ENCODE measurements around the gene FMNL2.

Gene FMNL2

DNA sequence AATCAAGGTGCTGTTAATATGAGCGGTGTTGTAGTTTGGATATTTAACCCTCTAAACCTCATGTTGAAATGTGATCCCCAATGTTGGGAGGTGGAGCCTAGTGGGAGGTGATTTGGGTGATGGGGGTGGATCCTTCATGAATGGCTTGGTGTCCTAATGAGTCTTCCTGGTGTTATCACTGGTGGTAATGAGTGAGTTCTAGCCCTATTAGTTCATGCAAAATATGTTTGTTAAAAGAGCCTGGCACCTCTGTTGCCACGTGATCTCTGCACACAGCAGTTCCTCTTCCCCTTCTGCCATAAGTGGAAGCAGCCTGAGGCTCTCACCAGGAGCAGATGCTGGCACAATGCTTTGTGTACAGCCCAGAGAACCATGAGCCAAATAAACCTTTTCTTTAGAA lies 158.4 kb downstream of the FMNL2 start:
- no peak overlapping the region for H3K27ac ChIP-seq (ENCODE audit: low read length)
- DNase-seq, result no peak
- H3K9ac ChIP-seq (ENCODE audit: low read length), result no peak overlapping the region
- no peaks in the 10 kb centered on the region for H4K20me1 ChIP-seq (ENCODE audit: insufficient read depth, low read length)
- no peaks in the 10 kb centered on the region for H3K9me2 ChIP-seq (replicated peaks; ENCODE audit: insufficient read depth, low read length)
- H3K4me2 ChIP-seq (ENCODE audit: low read depth, low read length), result no peak overlapping the region
- no peaks in the 10 kb centered on the region for H3F3A ChIP-seq (ENCODE audit: insufficient read depth, low read length)
- no peaks in the 10 kb centered on the region for H3K4me1 ChIP-seq (ENCODE audit: low read length)
- no peak for TF ChIP-seq EZH2phosphoT487 (IDR thresholded peaks at IDR 0.05; ENCODE audit: low read length)
- TF ChIP-seq, protein P1, sequence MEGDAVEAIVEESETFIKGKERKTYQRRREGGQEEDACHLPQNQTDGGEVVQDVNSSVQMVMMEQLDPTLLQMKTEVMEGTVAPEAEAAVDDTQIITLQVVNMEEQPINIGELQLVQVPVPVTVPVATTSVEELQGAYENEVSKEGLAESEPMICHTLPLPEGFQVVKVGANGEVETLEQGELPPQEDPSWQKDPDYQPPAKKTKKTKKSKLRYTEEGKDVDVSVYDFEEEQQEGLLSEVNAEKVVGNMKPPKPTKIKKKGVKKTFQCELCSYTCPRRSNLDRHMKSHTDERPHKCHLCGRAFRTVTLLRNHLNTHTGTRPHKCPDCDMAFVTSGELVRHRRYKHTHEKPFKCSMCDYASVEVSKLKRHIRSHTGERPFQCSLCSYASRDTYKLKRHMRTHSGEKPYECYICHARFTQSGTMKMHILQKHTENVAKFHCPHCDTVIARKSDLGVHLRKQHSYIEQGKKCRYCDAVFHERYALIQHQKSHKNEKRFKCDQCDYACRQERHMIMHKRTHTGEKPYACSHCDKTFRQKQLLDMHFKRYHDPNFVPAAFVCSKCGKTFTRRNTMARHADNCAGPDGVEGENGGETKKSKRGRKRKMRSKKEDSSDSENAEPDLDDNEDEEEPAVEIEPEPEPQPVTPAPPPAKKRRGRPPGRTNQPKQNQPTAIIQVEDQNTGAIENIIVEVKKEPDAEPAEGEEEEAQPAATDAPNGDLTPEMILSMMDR (IDR thresholded peaks at IDR 0.05; ENCODE audit: low read length), result no peak
- no peak for TF ChIP-seq EZH2 (optimal IDR thresholded peaks at IDR 0.05; ENCODE audit: low read depth, low read length)
- no peaks in the 10 kb centered on the region for H3K9me3 ChIP-seq (replicated peaks; ENCODE audit: insufficient read depth, low read length)
- H3K4me3 ChIP-seq (ENCODE audit: low read length), result no peak overlapping the region
- H2AFZ ChIP-seq (ENCODE audit: low read length), result no peak overlapping the region
- no peaks in the 10 kb centered on the region for H3K79me2 ChIP-seq (ENCODE audit: low read length)
- no peaks in the 10 kb centered on the region for H3K36me3 ChIP-seq (replicated peaks; ENCODE audit: insufficient read depth, low read length)
- H3K27me3 ChIP-seq (replicated peaks; ENCODE audit: insufficient read depth, low read length), result no peaks in the 10 kb centered on the region

GRCh38 chr2:152493945-152494528 lies 159.1 kb downstream of the FMNL2 start:
- Histone ChIP-seq H3K9me3 (replicated peaks; ENCODE audit: insufficient read depth, low read length) (no peaks in the 10 kb centered on the region), H3K36me3 (replicated peaks; ENCODE audit: insufficient read depth, low read length) (no peaks in the 10 kb centered on the region), H4K20me1 (ENCODE audit: insufficient read depth, low read length) (no peaks in the 10 kb centered on the region), H3K9ac (ENCODE audit: low read length) (no peak overlapping the region), H3K79me2 (ENCODE audit: low read length) (no peaks in the 10 kb centered on the region), H3K9me2 (replicated peaks; ENCODE audit: insufficient read depth, low read length) (no peaks in the 10 kb centered on the region), H2AFZ (ENCODE audit: low read length) (no peak overlapping the region), H3K27me3 (replicated peaks; ENCODE audit: insufficient read depth, low read length) (no peaks in the 10 kb centered on the region), H3K4me3 (ENCODE audit: low read length) (no peak overlapping the region), H3K27ac (ENCODE audit: low read length) (no peak overlapping the region), H3K4me1 (ENCODE audit: low read length) (no peaks in the 10 kb centered on the region), H3K4me2 (ENCODE audit: low read depth, low read length) (no peak overlapping the region), H3F3A (ENCODE audit: insufficient read depth, low read length) (no peaks in the 10 kb centered on the region)
- no peak for DNase-seq
- TF ChIP-seq EZH2phosphoT487 (IDR thresholded peaks at IDR 0.05; ENCODE audit: low read length) (no peak), EZH2 (optimal IDR thresholded peaks at IDR 0.05; ENCODE audit: low read depth, low read length) (no peak)
- TF ChIP-seq, protein P1 (IDR thresholded peaks at IDR 0.05; ENCODE audit: low read length), result no peak

DNA sequence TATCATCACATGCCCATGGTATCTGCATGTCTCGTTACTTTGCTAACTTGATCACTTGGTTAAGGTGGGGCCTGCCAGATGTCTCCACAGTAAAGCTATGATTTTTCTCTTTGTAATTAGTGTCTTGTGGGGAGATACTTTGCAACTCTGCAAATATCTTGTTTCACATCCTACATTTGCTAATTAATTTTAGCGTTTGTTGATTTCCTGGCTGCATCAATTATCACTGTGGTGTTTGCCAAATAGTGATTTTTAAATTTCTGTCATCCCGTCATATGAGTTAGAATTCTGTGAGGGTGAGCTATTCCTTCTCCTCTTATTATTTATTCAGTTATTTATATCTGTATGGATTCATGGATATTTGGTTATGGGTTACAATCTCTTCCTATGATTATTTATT lies 161.4 kb downstream of the FMNL2 start:
- H3K36me3 ChIP-seq (replicated peaks; ENCODE audit: insufficient read depth, low read length), result no peaks in the 10 kb centered on the region
- no peak overlapping the region for H3K9ac ChIP-seq (ENCODE audit: low read length)
- H3K4me2 ChIP-seq (ENCODE audit: low read depth, low read length), result no peak overlapping the region
- no peaks in the 10 kb centered on the region for H3K9me3 ChIP-seq (replicated peaks; ENCODE audit: insufficient read depth, low read length)
- H3F3A ChIP-seq (ENCODE audit: insufficient read depth, low read length), result no peaks in the 10 kb centered on the region
- no peaks in the 10 kb centered on the region for H4K20me1 ChIP-seq (ENCODE audit: insufficient read depth, low read length)
- no peaks in the 10 kb centered on the region for H3K9me2 ChIP-seq (replicated peaks; ENCODE audit: insufficient read depth, low read length)
- TF ChIP-seq, protein P1 (IDR thresholded peaks at IDR 0.05; ENCODE audit: low read length), result no peak
- TF ChIP-seq EZH2phosphoT487 (IDR thresholded peaks at IDR 0.05; ENCODE audit: low read length) (no peak), EZH2 (optimal IDR thresholded peaks at IDR 0.05; ENCODE audit: low read depth, low read length) (no peak)
- H3K27me3 ChIP-seq (replicated peaks; ENCODE audit: insufficient read depth, low read length), result no peaks in the 10 kb centered on the region
- no peak for DNase-seq
- H3K4me1 ChIP-seq (ENCODE audit: low read length), result no peaks in the 10 kb centered on the region
- no peak overlapping the region for H2AFZ ChIP-seq (ENCODE audit: low read length)
- H3K79me2 ChIP-seq (ENCODE audit: low read length), result no peaks in the 10 kb centered on the region
- no peak overlapping the region for H3K27ac ChIP-seq (ENCODE audit: low read length)
- no peak overlapping the region for H3K4me3 ChIP-seq (ENCODE audit: low read length)

Data from MM.1S (cell line).